ENCODE data around the gene ATCAY.
"Not testable (repeated sequence)": the region's sequence is repeated elsewhere in the genome, so short reads cannot be mapped to it uniquely, and the experiment has no call there.

The ATCAY gene

GRCh38 chr19:3944018-3944721, 63.7 kb downstream of the ATCAY start:
- no peak overlapping the region for H3K4me3 ChIP-seq (ENCODE audit: low read depth in 1 of 5, low read length in 5 of 5)
- H3K27ac ChIP-seq (ENCODE audit: low read depth, low read length): no peak overlapping the region
- H3K9me3 ChIP-seq (ENCODE audit: control insufficient read depth in 5 of 5, low read length in 5 of 5): peaks cover 0 to 4% (median 0%) of the 10 kb centered on the region in 5 donors
- no peaks in the 10 kb centered on the region for H3K36me3 ChIP-seq (ENCODE audit: control insufficient read depth in 5 of 5, insufficient read depth in 5 of 5, low read length in 5 of 5)
- no peak overlapping the region for H3K9ac ChIP-seq (ENCODE audit: low read length in 5 of 5)
- H3K4me1 ChIP-seq (ENCODE audit: control insufficient read depth in 5 of 5, insufficient read depth in 5 of 5, low read length in 5 of 5): no peaks in the 10 kb centered on the region
- peaks cover 0 to 2% (median 0%) of the 10 kb centered on the region in 5 donors for H3K27me3 ChIP-seq (ENCODE audit: control insufficient read depth in 5 of 5, insufficient read depth in 4 of 5, low read length in 5 of 5)

- Histone ChIP-seq H3K9me3 (ENCODE audit: control insufficient read depth in 5 of 5, low read length in 5 of 5) (peaks cover 0 to 4% (median 0%) of the 10 kb centered on the region in 5 donors), H3K27ac (ENCODE audit: low read depth, low read length) (no peak overlapping the region), H3K9ac (ENCODE audit: low read length in 5 of 5) (no peak overlapping the region), H3K4me1 (ENCODE audit: control insufficient read depth in 5 of 5, insufficient read depth in 5 of 5, low read length in 5 of 5) (peaks cover 0 to 4% (median under 1%) of the 10 kb centered on the region in 5 donors), H3K27me3 (ENCODE audit: control insufficient read depth in 5 of 5, insufficient read depth in 4 of 5, low read length in 5 of 5) (peaks cover 0 to 14% (median under 1%) of the 10 kb centered on the region in 5 donors), H3K36me3 (ENCODE audit: control insufficient read depth in 5 of 5, insufficient read depth in 5 of 5, low read length in 5 of 5) (no peaks in the 10 kb centered on the region), H3K4me3 (ENCODE audit: low read depth in 1 of 5, low read length in 5 of 5) (no peak overlapping the region)
These were observed 65.4 kb downstream of the ATCAY start for GRCh38 chr19:3945838-3946237.

DNA sequence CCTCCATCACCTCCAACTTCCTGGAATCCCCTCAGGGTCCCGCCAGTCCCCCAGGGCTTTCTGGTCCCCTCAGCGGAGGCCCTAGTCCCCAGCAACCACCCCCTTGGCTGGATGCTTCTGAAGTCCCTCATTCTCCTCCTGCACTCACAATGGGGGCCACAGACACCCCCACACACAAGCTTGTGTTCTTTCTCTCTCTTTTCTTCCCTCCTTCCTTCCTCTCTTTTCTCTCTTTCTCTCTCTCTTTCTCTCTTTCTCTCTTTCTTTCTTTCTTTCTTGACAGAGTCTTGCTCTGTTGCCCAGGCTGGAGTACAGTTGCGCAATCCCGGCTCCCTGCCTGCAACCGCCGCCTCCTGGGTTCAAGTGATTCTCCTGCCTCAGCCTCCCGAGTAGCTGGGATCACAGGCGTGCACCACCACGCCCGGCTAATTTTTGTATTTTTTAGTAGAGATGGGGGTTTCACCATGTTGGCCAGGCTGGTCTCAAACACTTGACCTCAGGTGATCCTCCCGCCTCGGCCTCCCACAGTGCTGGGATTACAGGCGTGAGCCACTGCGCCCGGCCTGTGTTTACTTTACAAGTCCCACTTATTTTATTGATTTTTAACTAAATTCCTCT, 66.9 kb downstream of the ATCAY start:
- H3K27me3 ChIP-seq (ENCODE audit: control insufficient read depth in 5 of 5, insufficient read depth in 4 of 5, low read length in 5 of 5): peaks cover 0 to 19% (median 2%) of the 10 kb centered on the region in 5 donors
- peaks cover 0 to 11% (median 3%) of the 10 kb centered on the region in 5 donors for H3K4me1 ChIP-seq (ENCODE audit: control insufficient read depth in 5 of 5, insufficient read depth in 5 of 5, low read length in 5 of 5)
- not testable (repeated sequence) for H3K9ac ChIP-seq (ENCODE audit: low read length in 5 of 5); H3K9me3 ChIP-seq (ENCODE audit: control insufficient read depth in 5 of 5, low read length in 5 of 5); H3K27ac ChIP-seq (ENCODE audit: low read depth, low read length); H3K36me3 ChIP-seq (ENCODE audit: control insufficient read depth in 5 of 5, insufficient read depth in 5 of 5, low read length in 5 of 5); H3K4me3 ChIP-seq (ENCODE audit: low read depth in 1 of 5, low read length in 5 of 5)

GRCh38 chr19:3949294-3949693, 68.8 kb downstream of the ATCAY start:
- H3K9me3 ChIP-seq (ENCODE audit: control insufficient read depth in 5 of 5, low read length in 5 of 5): no peaks in the 10 kb centered on the region
- peaks cover 0 to 11% (median 3%) of the 10 kb centered on the region in 5 donors for H3K4me1 ChIP-seq (ENCODE audit: control insufficient read depth in 5 of 5, insufficient read depth in 5 of 5, low read length in 5 of 5)
- no peaks in the 10 kb centered on the region for H3K36me3 ChIP-seq (ENCODE audit: control insufficient read depth in 5 of 5, insufficient read depth in 5 of 5, low read length in 5 of 5)
- peaks cover 0 to 19% (median 2%) of the 10 kb centered on the region in 5 donors for H3K27me3 ChIP-seq (ENCODE audit: control insufficient read depth in 5 of 5, insufficient read depth in 4 of 5, low read length in 5 of 5)
- no peak overlapping the region for H3K27ac ChIP-seq (ENCODE audit: low read depth, low read length)
- no peak overlapping the region for H3K4me3 ChIP-seq (ENCODE audit: low read depth in 1 of 5, low read length in 5 of 5)
- no peak overlapping the region for H3K9ac ChIP-seq (ENCODE audit: low read length in 5 of 5)

DNA sequence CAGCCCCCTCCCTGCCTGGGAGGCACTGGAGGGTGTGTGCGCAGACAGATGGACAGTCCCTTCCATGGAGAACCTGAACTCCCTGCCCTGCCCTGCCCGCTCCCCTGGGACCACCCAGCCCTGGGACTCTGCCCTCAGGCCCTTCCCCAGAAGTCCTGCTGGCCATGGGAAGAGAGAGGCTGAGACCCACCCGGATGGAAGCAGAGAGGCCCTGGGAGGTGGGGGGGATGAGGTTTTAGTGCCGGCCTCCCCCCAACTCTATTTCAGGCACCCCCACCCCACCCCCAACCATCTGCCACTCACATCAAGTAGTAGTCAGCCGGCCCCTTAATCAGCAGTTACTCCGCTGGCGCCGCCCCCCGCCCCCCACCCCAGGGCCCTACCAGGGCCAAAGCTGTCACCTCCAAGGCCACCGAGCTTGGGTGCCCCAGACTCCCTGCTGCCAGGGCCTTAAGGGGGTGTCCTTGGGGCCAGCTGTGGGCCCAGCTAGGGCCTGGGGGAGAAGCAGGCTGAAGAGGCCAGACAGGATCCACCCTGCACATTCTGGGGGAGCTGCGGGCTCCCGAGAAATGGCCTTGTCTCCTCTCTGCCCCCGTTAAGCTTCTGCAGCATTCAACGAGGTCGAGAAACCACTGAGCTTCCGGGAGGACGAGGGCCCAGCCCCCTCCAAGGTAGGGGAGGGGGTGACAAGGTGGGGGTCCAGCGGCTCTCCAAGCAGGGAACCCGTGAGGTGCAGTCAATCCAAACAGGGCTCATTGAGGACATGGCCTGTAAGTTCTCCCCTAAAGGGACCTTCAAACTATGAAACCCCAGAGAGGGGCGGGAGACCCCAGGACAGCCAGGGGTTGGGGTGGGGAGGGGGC, 69.7 kb downstream of the ATCAY start:
- H3K9ac ChIP-seq (ENCODE audit: low read length in 5 of 5): no peak overlapping the region
- H3K4me3 ChIP-seq (ENCODE audit: low read depth in 1 of 5, low read length in 5 of 5): no peak overlapping the region
- no peaks in the 10 kb centered on the region for H3K9me3 ChIP-seq (ENCODE audit: control insufficient read depth in 5 of 5, low read length in 5 of 5)
- peaks cover 0 to 11% (median 3%) of the 10 kb centered on the region in 5 donors for H3K4me1 ChIP-seq (ENCODE audit: control insufficient read depth in 5 of 5, insufficient read depth in 5 of 5, low read length in 5 of 5)
- H3K27me3 ChIP-seq (ENCODE audit: control insufficient read depth in 5 of 5, insufficient read depth in 4 of 5, low read length in 5 of 5): peaks cover 0 to 19% (median 2%) of the 10 kb centered on the region in 5 donors
- H3K27ac ChIP-seq (ENCODE audit: low read depth, low read length): no peak overlapping the region
- H3K36me3 ChIP-seq (ENCODE audit: control insufficient read depth in 5 of 5, insufficient read depth in 5 of 5, low read length in 5 of 5): no peaks in the 10 kb centered on the region

GRCh38 chr19:3950871-3951861, 70.7 kb downstream of the ATCAY start:
- Histone ChIP-seq H3K27ac (ENCODE audit: low read depth, low read length) (no peak overlapping the region), H3K9me3 (ENCODE audit: control insufficient read depth in 5 of 5, low read length in 5 of 5) (no peaks in the 10 kb centered on the region), H3K27me3 (ENCODE audit: control insufficient read depth in 5 of 5, insufficient read depth in 4 of 5, low read length in 5 of 5) (peaks cover 0 to 19% (median 2%) of the 10 kb centered on the region in 5 donors), H3K4me3 (ENCODE audit: low read depth in 1 of 5, low read length in 5 of 5) (peak overlapping the region in 3 of 5 donors; percentile 17 to 40 (median 38)), H3K36me3 (ENCODE audit: control insufficient read depth in 5 of 5, insufficient read depth in 5 of 5, low read length in 5 of 5) (peaks cover 0 to 6% (median 3%) of the 10 kb centered on the region in 5 donors), H3K9ac (ENCODE audit: low read length in 5 of 5) (peak overlapping the region in 1 of 5 donors; percentile 56), H3K4me1 (ENCODE audit: control insufficient read depth in 5 of 5, insufficient read depth in 5 of 5, low read length in 5 of 5) (peaks cover 0 to 11% (median 3%) of the 10 kb centered on the region in 5 donors)

DNA sequence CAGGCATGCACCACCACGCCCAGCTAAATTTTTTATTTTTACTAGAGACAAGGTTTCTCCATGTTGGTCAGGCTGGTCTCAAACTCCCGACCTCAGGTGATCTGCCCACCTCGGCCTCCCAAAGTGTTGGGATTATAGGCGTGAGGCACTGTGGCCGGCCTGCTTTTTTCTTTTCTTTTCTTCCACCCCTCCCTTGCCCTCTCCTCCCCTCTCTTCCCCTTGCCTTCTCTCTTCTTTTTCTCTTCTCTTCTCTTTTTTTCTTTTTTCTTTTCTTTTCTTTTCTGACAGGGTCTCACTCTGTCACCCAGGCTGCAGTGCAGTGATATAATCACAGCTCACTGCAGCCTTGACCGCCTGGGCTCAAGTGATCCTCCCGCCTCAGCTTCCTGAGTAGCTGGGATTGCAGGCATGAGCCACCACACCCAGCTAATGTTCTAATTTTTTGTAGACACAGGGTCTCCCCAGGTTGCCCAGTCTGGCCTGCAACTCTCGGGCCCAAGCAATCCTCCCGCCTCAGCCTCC, 72.3 kb downstream of the ATCAY start:
- not testable (repeated sequence) for H3K9me3 ChIP-seq (ENCODE audit: control insufficient read depth in 5 of 5, low read length in 5 of 5); H3K9ac ChIP-seq (ENCODE audit: low read length in 5 of 5); H3K27ac ChIP-seq (ENCODE audit: low read depth, low read length); H3K4me3 ChIP-seq (ENCODE audit: low read depth in 1 of 5, low read length in 5 of 5)
- H3K36me3 ChIP-seq (ENCODE audit: control insufficient read depth in 5 of 5, insufficient read depth in 5 of 5, low read length in 5 of 5): peaks cover 0 to 14% (median 8%) of the 10 kb centered on the region in 5 donors
- H3K27me3 ChIP-seq (ENCODE audit: control insufficient read depth in 5 of 5, insufficient read depth in 4 of 5, low read length in 5 of 5): peaks cover 0 to 19% (median 2%) of the 10 kb centered on the region in 5 donors
- H3K4me1 ChIP-seq (ENCODE audit: control insufficient read depth in 5 of 5, insufficient read depth in 5 of 5, low read length in 5 of 5): peaks cover 0 to 11% (median 3%) of the 10 kb centered on the region in 5 donors

- Histone ChIP-seq H3K27ac (ENCODE audit: low read depth, low read length) (no peak overlapping the region), H3K9ac (ENCODE audit: low read length in 5 of 5) (no peak overlapping the region), H3K36me3 (ENCODE audit: control insufficient read depth in 5 of 5, insufficient read depth in 5 of 5, low read length in 5 of 5) (peaks cover 0 to 27% (median 21%) of the 10 kb centered on the region in 5 donors), H3K27me3 (ENCODE audit: control insufficient read depth in 5 of 5, insufficient read depth in 4 of 5, low read length in 5 of 5) (peaks cover 0 to 18% (median 2%) of the 10 kb centered on the region in 5 donors), H3K4me3 (ENCODE audit: low read depth in 1 of 5, low read length in 5 of 5) (no peak overlapping the region), H3K9me3 (ENCODE audit: control insufficient read depth in 5 of 5, low read length in 5 of 5) (no peaks in the 10 kb centered on the region), H3K4me1 (ENCODE audit: control insufficient read depth in 5 of 5, insufficient read depth in 5 of 5, low read length in 5 of 5) (peaks cover 0 to 11% (median 3%) of the 10 kb centered on the region in 5 donors)
These were observed 73.6 kb downstream of the ATCAY start for GRCh38 chr19:3954107-3954506.

GRCh38 chr19:3955276-3955675, 74.8 kb downstream of the ATCAY start:
- not testable (repeated sequence) for H3K27ac ChIP-seq (ENCODE audit: low read depth, low read length); H3K9ac ChIP-seq (ENCODE audit: low read length in 5 of 5); H3K27me3 ChIP-seq (ENCODE audit: control insufficient read depth in 5 of 5, insufficient read depth in 4 of 5, low read length in 5 of 5); H3K4me3 ChIP-seq (ENCODE audit: low read depth in 1 of 5, low read length in 5 of 5); H3K9me3 ChIP-seq (ENCODE audit: control insufficient read depth in 5 of 5, low read length in 5 of 5)
- Histone ChIP-seq H3K4me1 (ENCODE audit: control insufficient read depth in 5 of 5, insufficient read depth in 5 of 5, low read length in 5 of 5) (peaks cover 0 to 11% (median 3%) of the 10 kb centered on the region in 5 donors), H3K36me3 (ENCODE audit: control insufficient read depth in 5 of 5, insufficient read depth in 5 of 5, low read length in 5 of 5) (peaks cover 0 to 38% (median 32%) of the 10 kb centered on the region in 5 donors)

All from subcutaneous abdominal adipose tissue (tissue), 5 donors.